Endothelial cell (in vitro differentiated cells): Measurements from ENCODE around the gene LONP2. TPM values are rescaled to one million over a fixed set of nuclear protein-coding genes. Genes with fewer than 3 reads are reported as not detected.

Source experiments
- DNase-seq: peaks from one replicate; pipeline ENCODE4 v3.0.0; 2021; ENCODE audit warnings: low spot score
- H3K27ac Mint-ChIP-seq: one replicate; pipeline ENCODE4 v1.8.0; 2021; ENCODE audit warnings: mixed read lengths, inconsistent platforms; ENCODE audit not compliant: unreplicated experiment
- H3K27me3 Mint-ChIP-seq: one replicate; pipeline ENCODE4 v1.8.0; 2021; ENCODE audit warnings: mild to moderate bottlenecking, moderate library complexity, mixed read lengths, inconsistent platforms; ENCODE audit not compliant: unreplicated experiment
- H3K36me3 Mint-ChIP-seq: one replicate; pipeline ENCODE4 v1.8.0; 2021; ENCODE audit warnings: mild to moderate bottlenecking, low read depth, mixed read lengths, inconsistent platforms; ENCODE audit not compliant: unreplicated experiment
- H3K4me1 Mint-ChIP-seq: one replicate; pipeline ENCODE4 v1.8.0; 2021; ENCODE audit warnings: mild to moderate bottlenecking, mixed read lengths, inconsistent platforms; ENCODE audit not compliant: unreplicated experiment
- H3K4me3 Mint-ChIP-seq: one replicate; pipeline ENCODE4 v1.8.0; 2021; ENCODE audit warnings: mild to moderate bottlenecking, mixed read lengths, inconsistent platforms; ENCODE audit not compliant: unreplicated experiment
- H3K9me3 Mint-ChIP-seq: one replicate; pipeline ENCODE4 v1.8.0; 2021; ENCODE audit warnings: mixed read lengths, inconsistent platforms; ENCODE audit not compliant: unreplicated experiment
- CTCF ChIP-seq: fragments of 200-600 bp; sonication (generic); IDR thresholded peaks from one replicate; pipeline ENCODE4 v1.5.0; 2021; ENCODE audit warnings: antibody characterized with exemption; ENCODE audit not compliant: unreplicated experiment
- total RNA-seq: library from RNA; stranded (reverse); fragmentation: NEBNext Ultra II Directional; extraction: Animal tissue kit (Norgen Biotek cat#: 25700); gene quantifications from one replicate; pipeline ENCODE4 v1.2.1, GENCODE V29; 2021; ENCODE audit not compliant: unreplicated experiment

LONP2 gene
- total RNA-seq, 1 donor from 2014 or later = 42.6 TPM

- Mint-ChIP-seq H3K27ac (peak overlapping the region; percentile 80), H3K36me3 (peaks cover 6% of the 10 kb centered on the region), H3K27me3 (no peaks in the 10 kb centered on the region), H3K4me3 (no peak overlapping the region), H3K4me1 (peaks cover 46% of the 10 kb centered on the region), H3K9me3 (no peaks in the 10 kb centered on the region)
- no peak for TF ChIP-seq CTCF
- peak; percentile 43 for DNase-seq
These were observed 74.5 kb downstream of the LONP2 start for GRCh38 chr16:48318630-48319029.

- no peak for DNase-seq
- no peak overlapping the region for H3K4me3 Mint-ChIP-seq
These were observed 77.4 kb downstream of the LONP2 start for GRCh38 chr16:48321317-48322036.

GRCh38 chr16:48323783-48324775 lies 80.0 kb downstream of the LONP2 start:
- H3K36me3 Mint-ChIP-seq = no peaks in the 10 kb centered on the region
- no peak overlapping the region for H3K4me3 Mint-ChIP-seq
- peaks cover 31% of the 10 kb centered on the region for H3K4me1 Mint-ChIP-seq
- H3K9me3 Mint-ChIP-seq = no peaks in the 10 kb centered on the region
- no peaks in the 10 kb centered on the region for H3K27me3 Mint-ChIP-seq
- no peak for DNase-seq
- no peak overlapping the region for H3K27ac Mint-ChIP-seq
- TF ChIP-seq CTCF = no peak

More at GRCh38 chr16:48321317-48322036, 77.4 kb downstream of the LONP2 start:
- Mint-ChIP-seq H3K27me3 (no peaks in the 10 kb centered on the region), H3K9me3 (no peaks in the 10 kb centered on the region), H3K36me3 (no peaks in the 10 kb centered on the region), H3K27ac (no peak overlapping the region), H3K4me1 (peaks cover 41% of the 10 kb centered on the region)
- no peak for TF ChIP-seq CTCF

- no peak overlapping the region for H3K4me3 Mint-ChIP-seq
- H3K27ac Mint-ChIP-seq = no peak overlapping the region
- no peaks in the 10 kb centered on the region for H3K27me3 Mint-ChIP-seq
- TF ChIP-seq CTCF = no peak
- no peaks in the 10 kb centered on the region for H3K36me3 Mint-ChIP-seq
- H3K4me1 Mint-ChIP-seq = peaks cover 21% of the 10 kb centered on the region
- no peak for DNase-seq
- no peaks in the 10 kb centered on the region for H3K9me3 Mint-ChIP-seq
These were observed 82.8 kb downstream of the LONP2 start for GRCh38 chr16:48326915-48327314.

- DNase-seq = no peak
- H3K9me3 Mint-ChIP-seq = no peaks in the 10 kb centered on the region
- H3K27me3 Mint-ChIP-seq = no peaks in the 10 kb centered on the region
- no peak overlapping the region for H3K27ac Mint-ChIP-seq
- H3K36me3 Mint-ChIP-seq = peaks cover 6% of the 10 kb centered on the region
- no peak for TF ChIP-seq CTCF
- H3K4me1 Mint-ChIP-seq = peaks cover 27% of the 10 kb centered on the region
- H3K4me3 Mint-ChIP-seq = no peak overlapping the region
These were observed 85.0 kb downstream of the LONP2 start for GRCh38 chr16:48329138-48329537.
